HepG2 (cell line): ENCODE results near the gene NCAPD2. TPM values are rescaled to one million over a fixed set of nuclear protein-coding genes. Genes with fewer than 3 reads are reported as not detected.

Experiments
- ATAD3A ChIP-seq: sonication (generic); formaldehyde crosslinking; IDR thresholded peaks from 2 replicates; pipeline ENCODE4 v1.4.0; 2020; ENCODE audit warnings: missing genetic modification reagents
- ELF3 ChIP-seq: IDR thresholded peaks from 2 replicates; pipeline ENCODE4 v1.6.1; 2016; ENCODE audit warnings: missing genetic modification reagents, missing compliant biosample characterization
- FOXJ3 ChIP-seq: sonication (generic); formaldehyde crosslinking; IDR thresholded peaks from 2 replicates; pipeline ENCODE4 v1.4.0; 2020; ENCODE audit warnings: missing genetic modification reagents, mild to moderate bottlenecking, borderline replicate concordance
- GPN1 ChIP-seq: sonication (generic); formaldehyde crosslinking; IDR thresholded peaks from 2 replicates; pipeline ENCODE4 v1.5.1; 2020; ENCODE audit warnings: missing genetic modification reagents, borderline replicate concordance
- HMGXB3 ChIP-seq: sonication (generic); formaldehyde crosslinking; IDR thresholded peaks from 2 replicates; pipeline ENCODE4 v1.4.0; 2020; ENCODE audit warnings: missing genetic modification reagents, borderline replicate concordance
- IKZF4 ChIP-seq: sonication (generic); formaldehyde crosslinking; IDR thresholded peaks from 2 replicates; pipeline ENCODE4 v1.5.1; 2020; ENCODE audit warnings: borderline replicate concordance, mild to moderate bottlenecking, low read depth, missing genetic modification reagents; ENCODE audit errors: not compliant biosample characterization
- KDM2A ChIP-seq: sonication (generic); formaldehyde crosslinking; IDR thresholded peaks from 2 replicates; pipeline ENCODE4 v1.4.0; 2020; ENCODE audit warnings: low read depth, missing genetic modification reagents, borderline replicate concordance
- NONO ChIP-seq, 2 experiments: fragments of 450-650 bp in 1 of 2; sonication (generic) in 1 of 2; formaldehyde crosslinking in 1 of 2; IDR thresholded peaks in 1 of 2; conservative IDR thresholded peaks in 1 of 2; 2 replicates each; pipeline versions ENCODE4 v1.6.1 to v1.8.0; 2017 to 2022; ENCODE audit warnings: mild to moderate bottlenecking in 1 of 2, missing genetic modification reagents in 1 of 2, moderate library complexity in 1 of 2
- PCBP1 ChIP-seq: fragments of 200-400 bp; formaldehyde crosslinking; IDR thresholded peaks from 2 replicates; pipeline ENCODE4 v1.6.1; 2017; ENCODE audit warnings: mild to moderate bottlenecking, low read depth, low read length, borderline replicate concordance
- RXRB ChIP-seq: IDR thresholded peaks from 2 replicates; pipeline ENCODE4 v1.6.1; 2016; ENCODE audit warnings: borderline replicate concordance, missing genetic modification reagents, missing compliant biosample characterization
- ZNF124 ChIP-seq: sonication (generic); formaldehyde crosslinking; IDR thresholded peaks from 2 replicates; pipeline ENCODE4 v1.4.0; 2020; ENCODE audit warnings: missing genetic modification reagents
- ZNF138 ChIP-seq: sonication (generic); formaldehyde crosslinking; IDR thresholded peaks from 2 replicates; pipeline ENCODE4 v1.5.0; 2020; ENCODE audit warnings: mild to moderate bottlenecking, low read depth, missing genetic modification reagents
- ZNF546 ChIP-seq: sonication (generic); formaldehyde crosslinking; conservative IDR thresholded peaks from 2 replicates; pipeline ENCODE4 v1.8.1; 2023; ENCODE audit warnings: mild to moderate bottlenecking, missing genetic modification reagents
- ZNF629 ChIP-seq: sonication (generic); formaldehyde crosslinking; conservative IDR thresholded peaks from 2 replicates; pipeline ENCODE4 v1.5.0; 2020; ENCODE audit warnings: missing genetic modification reagents
- ZNF841 ChIP-seq: sonication (generic); formaldehyde crosslinking; IDR thresholded peaks from 2 replicates; pipeline ENCODE4 v1.8.1; 2023; ENCODE audit warnings: missing genetic modification reagents, borderline replicate concordance
- ZNF883 ChIP-seq: sonication (generic); formaldehyde crosslinking; IDR thresholded peaks from 2 replicates; pipeline ENCODE4 v1.5.1; 2020; ENCODE audit warnings: mild to moderate bottlenecking, missing genetic modification reagents; ENCODE audit errors: not compliant biosample characterization
- polyA plus RNA-seq, 8 experiments: library from polyadenylated mRNA; depleted of rRNA in 3 of 8; stranded (reverse) in 7 of 8; unstranded in 1 of 8; fragments of >200 nt; fragmentation: Illumina TruSeq in 4 of 8; extraction: Trizol in 4 of 8; gene quantifications; 2 replicates each; pipeline versions ENCODE4 v1.2.1 to v1.2.3, GENCODE V29; 2011 to 2016; ENCODE audit warnings: low read depth in 4 of 8, missing spikeins in 1 of 8, mixed read lengths in 1 of 8; ENCODE audit not compliant: insufficient read depth in 1 of 8
- total RNA-seq, 5 experiments: library from RNA; depleted of rRNA; stranded (reverse); fragments of >200 nt; fragmentation: Illumina TruSeq; extraction: Trizol; gene quantifications; 2 replicates each; pipeline ENCODE4 v1.2.3, GENCODE V29; 2016; ENCODE audit warnings: low read depth in 1 of 5
- TF ChIP-seq, protein P1 (sequence below): sonication (generic); formaldehyde crosslinking; IDR thresholded peaks from 2 replicates; pipeline ENCODE4 v1.4.0; 2020; ENCODE audit warnings: missing genetic modification reagents
- TF ChIP-seq, protein P2 (sequence below): IDR thresholded peaks from 2 replicates; pipeline ENCODE4 v1.6.1; 2018; ENCODE audit warnings: missing genetic modification reagents, mild to moderate bottlenecking, missing compliant biosample characterization
- TF ChIP-seq, protein P3 (sequence below): sonication (generic); formaldehyde crosslinking; IDR thresholded peaks from 2 replicates; pipeline ENCODE4 v1.5.1; 2020; ENCODE audit warnings: mild to moderate bottlenecking, moderate library complexity, missing genetic modification reagents
- TF ChIP-seq, protein P4 (sequence below): IDR thresholded peaks from 2 replicates; pipeline ENCODE4 v1.6.1; 2016; ENCODE audit warnings: missing compliant biosample characterization, missing genetic modification reagents, borderline replicate concordance

NCAPD2 gene
- total and polyA plus RNA-seq, 2 of the 13 experiments (the other 11 are each of a cell fraction or from before 2014, with no cell fraction given): 51.1 to 65.6 TPM

- TF ChIP-seq HMGXB3 (no peak), ATAD3A (CRISPR knock-in tag) (no peak), ZNF883 (CRISPR knock-in tag) (no peak), KDM2A (CRISPR knock-in tag) (no peak), ELF3 (CRISPR knock-in tag) (no peak), NONO (IDR thresholded peaks at IDR 0.05) (no peak), NONO (CRISPR knock-in tag; conservative IDR thresholded peaks at IDR 0.05) (0 out of 2 replicates have a peak, but pooled peaks have one; percentile 18), ZNF629 (CRISPR knock-in tag) (no peak), ZNF841 (CRISPR knock-in tag) (no peak), FOXJ3 (no peak), ZNF124 (CRISPR knock-in tag) (no peak), RXRB (no peak), IKZF4 (CRISPR knock-in tag) (no peak), PCBP1 (peak; percentile 88), GPN1 (CRISPR knock-in tag) (no peak), ZNF138 (CRISPR knock-in tag) (no peak), ZNF546 (CRISPR knock-in tag) (no peak; the same call in 1 of the 2 replicates)
- TF ChIP-seq, protein P1, sequence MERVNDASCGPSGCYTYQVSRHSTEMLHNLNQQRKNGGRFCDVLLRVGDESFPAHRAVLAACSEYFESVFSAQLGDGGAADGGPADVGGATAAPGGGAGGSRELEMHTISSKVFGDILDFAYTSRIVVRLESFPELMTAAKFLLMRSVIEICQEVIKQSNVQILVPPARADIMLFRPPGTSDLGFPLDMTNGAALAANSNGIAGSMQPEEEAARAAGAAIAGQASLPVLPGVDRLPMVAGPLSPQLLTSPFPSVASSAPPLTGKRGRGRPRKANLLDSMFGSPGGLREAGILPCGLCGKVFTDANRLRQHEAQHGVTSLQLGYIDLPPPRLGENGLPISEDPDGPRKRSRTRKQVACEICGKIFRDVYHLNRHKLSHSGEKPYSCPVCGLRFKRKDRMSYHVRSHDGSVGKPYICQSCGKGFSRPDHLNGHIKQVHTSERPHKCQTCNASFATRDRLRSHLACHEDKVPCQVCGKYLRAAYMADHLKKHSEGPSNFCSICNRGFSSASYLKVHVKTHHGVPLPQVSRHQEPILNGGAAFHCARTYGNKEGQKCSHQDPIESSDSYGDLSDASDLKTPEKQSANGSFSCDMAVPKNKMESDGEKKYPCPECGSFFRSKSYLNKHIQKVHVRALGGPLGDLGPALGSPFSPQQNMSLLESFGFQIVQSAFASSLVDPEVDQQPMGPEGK (CRISPR knock-in tag): no peak
- TF ChIP-seq, protein P2, sequence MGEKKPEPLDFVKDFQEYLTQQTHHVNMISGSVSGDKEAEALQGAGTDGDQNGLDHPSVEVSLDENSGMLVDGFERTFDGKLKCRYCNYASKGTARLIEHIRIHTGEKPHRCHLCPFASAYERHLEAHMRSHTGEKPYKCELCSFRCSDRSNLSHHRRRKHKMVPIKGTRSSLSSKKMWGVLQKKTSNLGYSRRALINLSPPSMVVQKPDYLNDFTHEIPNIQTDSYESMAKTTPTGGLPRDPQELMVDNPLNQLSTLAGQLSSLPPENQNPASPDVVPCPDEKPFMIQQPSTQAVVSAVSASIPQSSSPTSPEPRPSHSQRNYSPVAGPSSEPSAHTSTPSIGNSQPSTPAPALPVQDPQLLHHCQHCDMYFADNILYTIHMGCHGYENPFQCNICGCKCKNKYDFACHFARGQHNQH (CRISPR knock-in tag): no peak; the same call in 1 of the 2 replicates
- TF ChIP-seq, protein P3, sequence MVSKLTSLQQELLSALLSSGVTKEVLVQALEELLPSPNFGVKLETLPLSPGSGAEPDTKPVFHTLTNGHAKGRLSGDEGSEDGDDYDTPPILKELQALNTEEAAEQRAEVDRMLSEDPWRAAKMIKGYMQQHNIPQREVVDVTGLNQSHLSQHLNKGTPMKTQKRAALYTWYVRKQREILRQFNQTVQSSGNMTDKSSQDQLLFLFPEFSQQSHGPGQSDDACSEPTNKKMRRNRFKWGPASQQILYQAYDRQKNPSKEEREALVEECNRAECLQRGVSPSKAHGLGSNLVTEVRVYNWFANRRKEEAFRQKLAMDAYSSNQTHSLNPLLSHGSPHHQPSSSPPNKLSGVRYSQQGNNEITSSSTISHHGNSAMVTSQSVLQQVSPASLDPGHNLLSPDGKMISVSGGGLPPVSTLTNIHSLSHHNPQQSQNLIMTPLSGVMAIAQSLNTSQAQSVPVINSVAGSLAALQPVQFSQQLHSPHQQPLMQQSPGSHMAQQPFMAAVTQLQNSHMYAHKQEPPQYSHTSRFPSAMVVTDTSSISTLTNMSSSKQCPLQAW (CRISPR knock-in tag): no peak
- TF ChIP-seq, protein P4, sequence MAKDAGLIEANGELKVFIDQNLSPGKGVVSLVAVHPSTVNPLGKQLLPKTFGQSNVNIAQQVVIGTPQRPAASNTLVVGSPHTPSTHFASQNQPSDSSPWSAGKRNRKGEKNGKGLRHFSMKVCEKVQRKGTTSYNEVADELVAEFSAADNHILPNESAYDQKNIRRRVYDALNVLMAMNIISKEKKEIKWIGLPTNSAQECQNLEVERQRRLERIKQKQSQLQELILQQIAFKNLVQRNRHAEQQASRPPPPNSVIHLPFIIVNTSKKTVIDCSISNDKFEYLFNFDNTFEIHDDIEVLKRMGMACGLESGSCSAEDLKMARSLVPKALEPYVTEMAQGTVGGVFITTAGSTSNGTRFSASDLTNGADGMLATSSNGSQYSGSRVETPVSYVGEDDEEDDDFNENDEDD (CRISPR knock-in tag): no peak; the same call in 1 of the 2 replicates
Measured at GRCh38 chr12:6533653-6533922, 39.7 kb downstream of the NCAPD2 start (continued).
